Epithelial cell of proximal tubule (primary cell): ENCODE measurements around the gene LYVE1. TPM values are rescaled to one million over a fixed set of nuclear protein-coding genes. Genes with fewer than 3 reads are reported as not detected.

Source experiments
- DNase-seq: peaks from one replicate; pipeline ENCODE4 v3.0.0-alpha.2; 2011; ENCODE audit warnings: low read depth
- H3K4me3 ChIP-seq: 2 replicates; pipeline ENCODE4 v1.5.1; 2011; ENCODE audit warnings: low read depth, mild to moderate bottlenecking, low read length
- total RNA-seq: library from RNA; depleted of rRNA; stranded (reverse); fragments of >200 nt; gene quantifications from 2 replicates; pipeline ENCODE4 v1.2.3, GENCODE V29; 2015
- TF ChIP-seq, protein P1 (sequence below): conservative IDR thresholded peaks from 2 replicates; pipeline ENCODE4 v1.5.1; 2012; ENCODE audit warnings: low read depth, mild to moderate bottlenecking, low read length

The LYVE1 gene
- total RNA-seq, 1 donor from 2014 or later: 0.35 TPM

DNA sequence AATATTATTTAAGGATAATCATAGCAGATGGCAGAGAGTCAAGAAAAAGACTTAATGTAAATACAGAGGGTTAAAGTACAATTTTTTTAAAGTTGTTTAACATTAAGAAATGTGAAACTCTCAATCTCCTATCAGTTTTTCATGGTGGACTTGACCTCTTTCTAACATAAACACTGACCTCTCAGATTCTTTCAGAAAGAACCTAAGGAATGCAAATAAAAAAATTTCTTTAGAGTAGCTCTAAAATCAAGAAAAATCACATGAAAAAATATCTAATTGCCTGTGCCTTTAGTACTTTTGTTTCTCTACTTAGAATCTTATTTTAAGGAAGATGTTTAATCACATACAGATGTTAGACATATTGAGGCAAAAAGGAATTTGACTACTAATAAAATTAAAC, 40.3 kb downstream of the LYVE1 start:
- DNase-seq: no peak
- TF ChIP-seq, protein P1, sequence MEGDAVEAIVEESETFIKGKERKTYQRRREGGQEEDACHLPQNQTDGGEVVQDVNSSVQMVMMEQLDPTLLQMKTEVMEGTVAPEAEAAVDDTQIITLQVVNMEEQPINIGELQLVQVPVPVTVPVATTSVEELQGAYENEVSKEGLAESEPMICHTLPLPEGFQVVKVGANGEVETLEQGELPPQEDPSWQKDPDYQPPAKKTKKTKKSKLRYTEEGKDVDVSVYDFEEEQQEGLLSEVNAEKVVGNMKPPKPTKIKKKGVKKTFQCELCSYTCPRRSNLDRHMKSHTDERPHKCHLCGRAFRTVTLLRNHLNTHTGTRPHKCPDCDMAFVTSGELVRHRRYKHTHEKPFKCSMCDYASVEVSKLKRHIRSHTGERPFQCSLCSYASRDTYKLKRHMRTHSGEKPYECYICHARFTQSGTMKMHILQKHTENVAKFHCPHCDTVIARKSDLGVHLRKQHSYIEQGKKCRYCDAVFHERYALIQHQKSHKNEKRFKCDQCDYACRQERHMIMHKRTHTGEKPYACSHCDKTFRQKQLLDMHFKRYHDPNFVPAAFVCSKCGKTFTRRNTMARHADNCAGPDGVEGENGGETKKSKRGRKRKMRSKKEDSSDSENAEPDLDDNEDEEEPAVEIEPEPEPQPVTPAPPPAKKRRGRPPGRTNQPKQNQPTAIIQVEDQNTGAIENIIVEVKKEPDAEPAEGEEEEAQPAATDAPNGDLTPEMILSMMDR: no peak
- no peak overlapping the region for H3K4me3 ChIP-seq

DNA sequence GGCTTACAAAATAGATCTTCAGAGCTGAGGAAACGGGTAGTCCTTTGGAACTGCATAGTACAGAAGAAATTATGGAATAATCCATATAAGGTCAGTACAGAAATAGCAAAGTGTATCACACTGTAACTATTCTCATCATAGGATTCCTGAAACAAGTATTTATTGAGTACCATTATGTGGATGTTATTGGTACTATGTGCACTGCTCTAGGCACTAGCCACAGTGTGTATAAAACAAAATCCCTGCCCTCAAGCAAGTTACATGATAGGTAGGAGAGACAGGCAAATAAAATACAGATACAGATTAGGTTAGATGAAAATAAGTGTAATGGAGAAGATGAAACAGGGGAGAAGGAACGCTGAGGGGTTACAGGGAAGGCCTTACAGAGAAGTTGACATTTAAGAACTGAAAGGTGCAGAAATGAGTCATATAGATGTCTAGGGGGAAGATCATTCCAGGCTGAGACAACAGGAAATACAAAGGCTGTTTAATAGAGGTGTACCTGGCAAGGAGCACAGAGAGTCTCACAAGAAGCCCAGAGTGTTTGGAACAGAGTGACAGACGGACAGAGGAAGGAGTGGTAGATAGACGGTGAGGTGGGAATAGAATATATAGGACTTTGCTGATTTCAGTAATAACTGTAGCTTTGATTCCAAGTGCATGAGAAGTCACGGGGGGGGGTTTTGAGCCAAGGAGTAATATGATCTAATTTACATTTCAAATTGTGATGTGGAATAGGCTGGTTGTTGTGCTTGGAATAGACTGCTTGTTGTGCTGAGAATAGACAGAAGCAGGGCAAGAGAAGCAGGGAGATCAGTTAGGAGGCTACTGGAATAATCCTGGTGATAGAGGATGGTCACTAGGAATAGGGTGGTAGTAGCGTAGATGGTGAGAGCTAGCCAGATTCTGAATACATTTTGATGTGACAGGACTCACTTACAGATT, 41.2 kb downstream of the LYVE1 start:
- DNase-seq: no peak

DNA sequence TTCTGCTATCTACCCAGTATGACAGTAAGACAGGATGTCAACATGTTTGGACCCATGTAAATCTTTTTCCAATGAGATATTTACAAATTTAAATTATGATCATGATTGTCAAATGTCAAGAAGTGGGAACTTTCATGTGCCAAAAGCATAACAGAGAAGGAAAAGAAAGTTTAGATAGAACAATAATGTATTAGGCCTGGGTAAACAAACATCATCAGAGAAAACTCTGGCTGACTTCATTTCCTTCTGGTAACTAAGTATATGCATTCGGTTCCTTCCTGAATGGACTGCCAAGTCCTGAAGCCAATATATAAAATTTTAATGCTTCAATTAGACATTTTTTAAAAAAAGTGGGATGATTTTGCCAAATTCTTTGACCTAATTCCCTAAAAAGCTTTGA, 44.0 kb downstream of the LYVE1 start:
- no peak overlapping the region for H3K4me3 ChIP-seq
- TF ChIP-seq, protein P1: no peak
- DNase-seq: no peak

More for the DNA sequence above, 41.2 kb downstream of the LYVE1 start:
- TF ChIP-seq, protein P1: no peak
- H3K4me3 ChIP-seq: no peak overlapping the region

DNA sequence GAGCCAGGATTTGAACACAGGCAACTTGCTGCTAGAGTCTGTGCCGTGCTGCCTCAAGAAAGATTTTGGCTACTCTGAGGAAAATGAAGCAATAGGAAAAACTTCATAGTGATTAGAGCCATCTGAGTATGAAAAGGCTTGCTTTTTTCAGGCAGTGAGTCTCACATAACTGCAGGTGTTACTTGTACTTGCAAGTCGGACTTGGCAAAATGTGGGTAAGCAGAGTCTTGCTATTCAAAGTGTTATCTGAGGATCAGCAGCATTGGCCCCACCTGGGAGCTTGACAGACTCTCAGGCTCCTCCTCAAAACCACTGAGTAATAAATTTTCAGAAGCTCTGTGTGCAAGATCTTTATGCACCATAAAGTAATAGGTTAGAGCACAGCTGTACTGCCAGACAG, 45.5 kb downstream of the LYVE1 start:
- DNase-seq: no peak
- H3K4me3 ChIP-seq: no peak overlapping the region
- TF ChIP-seq, protein P1: no peak

DNA sequence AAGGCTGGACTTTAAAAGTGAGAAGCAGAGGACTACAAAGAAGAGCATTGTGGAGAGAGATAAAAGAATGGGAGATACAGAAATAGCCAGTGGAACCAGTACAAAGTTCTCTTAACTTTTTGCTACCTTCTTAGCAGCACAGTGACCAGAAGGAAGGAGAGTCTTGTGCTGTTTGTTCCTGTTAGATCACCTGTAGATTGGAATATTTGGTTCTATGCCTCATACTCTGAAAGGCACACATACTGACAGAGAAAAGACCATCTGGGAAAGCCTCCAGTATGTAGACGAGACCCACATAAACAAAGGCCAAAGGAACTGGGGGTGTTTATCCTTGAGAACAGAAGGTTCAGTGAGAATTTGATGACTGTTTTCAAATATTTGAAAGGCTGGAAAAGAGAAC, 46.2 kb downstream of the LYVE1 start:
- H3K4me3 ChIP-seq: no peak overlapping the region
- no peak for DNase-seq
- TF ChIP-seq, protein P1: no peak

GRCh38 chr11:10520562-10520961, 47.9 kb downstream of the LYVE1 start:
- DNase-seq: no peak
- H3K4me3 ChIP-seq: no peak overlapping the region
- TF ChIP-seq, protein P1: no peak

DNA sequence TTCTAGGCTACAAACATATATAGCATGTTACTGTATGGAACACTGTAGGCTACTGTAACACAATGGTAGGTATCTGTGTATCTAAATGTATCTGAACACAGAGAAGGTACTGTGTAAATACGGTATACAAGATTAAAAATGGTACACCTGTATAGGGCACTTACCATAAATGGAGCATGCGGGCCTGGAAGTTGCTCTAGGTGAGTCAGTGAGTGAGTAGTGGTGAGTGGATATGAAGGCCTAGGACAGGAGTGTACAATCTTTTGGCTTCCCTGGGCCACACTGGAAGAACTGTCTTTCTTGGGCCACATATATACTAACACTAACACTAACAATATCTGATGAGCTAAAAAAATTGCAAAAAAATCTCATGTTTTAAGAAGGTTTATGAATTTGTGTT, 48.8 kb downstream of the LYVE1 start:
- DNase-seq: no peak

More for the DNA sequence above, 48.8 kb downstream of the LYVE1 start:
- no peak overlapping the region for H3K4me3 ChIP-seq
- TF ChIP-seq, protein P1: no peak
